Activated gamma-delta T cell treated with Interleukin-2 at 50 U/mL for 16 hours (primary cell): Measurements from ENCODE around the gene YEATS4.
A peak's percentile ranks its signal among the peaks of the same experiment; 100 is the strongest.
"Not testable (repeated sequence)": the region's sequence is repeated elsewhere in the genome, so short reads cannot be mapped to it uniquely, and the experiment has no call there.

ENCODE experiments used
- DNase-seq: peaks from one replicate; pipeline ENCODE4 v3.0.0-alpha.2; 2020

The YEATS4 gene

DNA sequence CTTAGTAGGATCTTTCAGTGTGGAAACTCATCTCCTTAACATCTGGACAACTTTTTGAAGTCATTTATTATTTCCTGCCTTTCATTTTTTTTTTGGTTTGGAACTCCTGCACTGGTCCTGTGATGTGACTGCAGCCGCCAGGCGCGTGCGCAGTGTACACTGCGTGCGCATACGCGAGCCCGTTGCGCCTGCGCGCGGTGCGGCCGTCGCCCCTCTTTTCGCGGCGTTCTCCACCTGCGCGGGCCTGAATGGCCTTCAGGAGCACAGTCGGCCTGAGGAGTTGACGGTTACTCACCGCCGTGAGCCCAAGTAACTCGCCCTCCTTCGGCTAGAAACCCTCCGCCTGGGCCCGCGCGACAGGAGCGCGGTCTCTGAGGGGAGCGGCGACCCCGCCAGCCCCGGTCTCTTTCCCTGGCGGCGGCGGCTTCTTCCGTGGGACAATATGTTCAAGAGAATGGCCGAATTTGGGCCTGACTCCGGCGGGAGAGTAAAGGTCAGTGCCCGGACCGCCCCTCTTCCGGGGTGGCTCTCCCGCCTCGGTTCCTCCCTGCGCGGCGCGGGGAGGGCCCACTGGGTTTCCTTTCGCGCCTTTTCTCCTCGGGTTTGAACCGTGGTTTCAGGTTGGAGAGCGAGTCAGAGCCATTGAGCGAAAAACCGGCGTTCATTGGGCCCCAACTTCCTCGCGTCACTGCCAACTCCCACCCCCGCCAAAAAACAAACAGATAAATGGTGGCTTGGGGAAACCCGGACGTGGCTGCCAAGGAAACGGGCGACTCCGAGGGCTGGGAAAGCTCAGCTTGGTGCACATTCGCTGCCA is at the start of gene YEATS4:
Gene YEATS4 (plus strand): TSS at position 213 of the 817 bp plus-strand sequence. CDS start 230 bp downstream, at position 443.
- DNase-seq: peak; percentile 77

- no peak for DNase-seq
Measured at GRCh38 chr12:69313209-69313608, 46.3 kb upstream of the YEATS4 start.

GRCh38 chr12:69316784-69317183 is 42.8 kb upstream of the YEATS4 start:
- not testable (repeated sequence) for DNase-seq

DNA sequence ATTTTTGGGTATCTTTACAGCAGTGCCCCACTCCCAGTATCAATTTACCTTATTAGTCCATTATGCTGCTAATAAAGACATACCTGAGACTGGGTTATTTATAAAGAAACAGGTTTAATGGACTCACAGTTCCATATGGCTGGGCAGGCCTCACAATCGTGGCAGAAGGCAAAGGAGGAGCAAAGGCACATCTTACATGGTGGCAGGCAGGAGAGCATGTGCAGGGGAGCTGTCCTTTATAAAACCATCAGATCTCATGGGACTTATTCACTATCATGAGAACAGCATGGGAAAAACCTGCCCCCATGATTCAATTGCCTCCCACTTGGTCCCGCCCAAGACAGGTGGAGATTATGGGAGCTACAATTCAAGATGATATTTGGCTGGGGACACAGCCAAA is 42.3 kb upstream of the YEATS4 start:
- DNase-seq: not testable (repeated sequence)

DNA sequence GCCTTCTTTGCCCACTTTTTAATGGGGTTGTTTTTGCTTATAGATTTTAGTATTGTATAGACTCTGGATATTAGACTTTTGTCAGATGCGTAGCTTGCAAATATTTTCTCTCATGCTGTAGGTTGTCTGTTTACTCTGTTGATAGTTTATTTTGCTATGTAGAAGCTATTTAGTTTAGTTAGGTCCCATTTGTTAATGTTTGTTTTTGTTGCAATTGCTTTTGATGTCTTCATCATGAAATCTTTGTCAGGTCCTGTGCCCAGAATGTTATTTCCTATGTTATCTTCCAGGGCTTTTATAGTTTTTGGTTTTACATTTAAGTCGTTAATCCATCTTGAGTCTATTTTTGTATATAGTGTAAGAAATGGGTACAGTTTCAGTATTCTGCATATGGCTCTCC is 41.3 kb upstream of the YEATS4 start:
- DNase-seq: no peak

DNA sequence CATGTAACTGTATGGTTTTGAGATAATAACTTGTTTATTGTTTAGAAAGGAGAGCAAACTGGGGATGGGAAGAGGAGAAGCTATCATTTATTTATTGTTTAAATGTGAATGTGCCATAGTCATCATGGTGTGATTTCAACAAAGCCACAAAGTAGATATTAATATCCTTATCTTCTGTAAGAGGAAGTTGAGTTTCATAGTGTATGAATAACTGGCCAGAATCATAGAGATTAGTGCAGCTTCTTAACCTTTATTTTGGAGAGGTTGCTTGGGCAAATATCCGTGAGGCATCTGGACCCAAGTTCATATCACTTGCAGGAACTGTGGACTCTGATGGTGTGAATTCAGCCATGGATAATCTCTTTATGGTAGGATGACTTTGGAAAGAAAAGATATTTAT is 38.2 kb upstream of the YEATS4 start:
- DNase-seq: no peak

- no peak for DNase-seq
Measured at GRCh38 chr12:69324797-69325466, 34.6 kb upstream of the YEATS4 start.

DNA sequence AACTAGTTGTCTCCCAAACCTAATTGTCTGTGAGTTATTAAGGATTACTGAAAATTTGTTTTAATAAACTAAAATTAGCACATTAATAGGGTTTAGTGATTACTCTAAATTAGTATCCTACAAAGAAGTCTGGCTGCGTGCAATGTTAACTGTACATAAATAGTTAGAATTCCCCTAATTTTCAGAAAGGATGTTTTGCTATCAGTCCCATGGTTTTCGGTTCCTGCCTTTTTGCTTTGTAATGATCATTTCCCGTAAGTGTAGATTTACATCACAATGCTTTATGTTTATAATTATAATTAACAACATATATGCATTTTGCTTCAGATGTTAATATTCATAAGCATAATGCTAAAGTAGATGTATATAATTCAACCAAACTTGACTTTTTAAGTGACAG is 31.1 kb upstream of the YEATS4 start:
- no peak for DNase-seq

GRCh38 chr12:69329669-69330428 is 29.7 kb upstream of the YEATS4 start:
- peak; percentile 35 for DNase-seq

- peak; percentile 67 for DNase-seq
Measured at GRCh38 chr12:69330475-69331473, 28.8 kb upstream of the YEATS4 start.

DNA sequence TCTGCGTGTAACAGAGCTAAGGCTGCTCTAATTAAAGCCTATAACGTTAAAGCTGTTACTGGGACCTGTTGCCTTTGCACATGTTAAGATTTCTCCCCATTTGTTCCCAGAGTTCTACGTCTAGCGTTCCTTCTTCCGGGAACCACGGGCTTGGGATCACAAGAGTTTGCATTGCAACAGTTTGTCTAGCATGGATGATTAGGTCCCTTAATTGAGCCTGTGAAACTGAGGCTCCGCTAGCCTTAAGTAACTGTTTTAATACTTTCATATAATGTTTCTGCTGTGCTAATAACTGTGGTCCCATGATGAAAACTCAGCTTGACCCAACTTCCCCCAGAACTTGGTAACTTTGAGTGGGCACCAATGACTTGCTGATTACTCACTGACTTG is 28.0 kb upstream of the YEATS4 start:
- DNase-seq: no peak

- DNase-seq: no peak
Measured at GRCh38 chr12:69331909-69332684, 27.4 kb upstream of the YEATS4 start.

- no peak for DNase-seq
Measured at GRCh38 chr12:69332815-69333358, 26.7 kb upstream of the YEATS4 start.

DNA sequence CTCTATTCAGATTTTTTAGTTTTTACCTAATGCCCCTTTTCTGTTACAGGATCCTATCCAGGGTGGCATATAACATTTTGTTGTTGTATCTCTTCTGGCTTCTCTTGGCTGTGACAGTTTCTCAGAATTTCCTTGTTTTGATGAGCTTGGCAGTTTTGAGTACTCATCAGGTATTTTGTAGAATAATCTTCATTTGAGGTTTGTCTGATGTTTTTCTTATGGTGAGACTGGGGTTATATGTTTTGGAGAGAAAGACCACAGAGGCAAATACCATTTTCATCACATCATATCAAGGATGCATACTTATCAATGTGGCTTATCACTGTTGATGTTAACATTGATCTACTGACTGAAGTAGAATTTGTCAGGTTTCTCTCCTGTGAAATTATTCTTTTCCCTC is 25.4 kb upstream of the YEATS4 start:
- no peak for DNase-seq

DNA sequence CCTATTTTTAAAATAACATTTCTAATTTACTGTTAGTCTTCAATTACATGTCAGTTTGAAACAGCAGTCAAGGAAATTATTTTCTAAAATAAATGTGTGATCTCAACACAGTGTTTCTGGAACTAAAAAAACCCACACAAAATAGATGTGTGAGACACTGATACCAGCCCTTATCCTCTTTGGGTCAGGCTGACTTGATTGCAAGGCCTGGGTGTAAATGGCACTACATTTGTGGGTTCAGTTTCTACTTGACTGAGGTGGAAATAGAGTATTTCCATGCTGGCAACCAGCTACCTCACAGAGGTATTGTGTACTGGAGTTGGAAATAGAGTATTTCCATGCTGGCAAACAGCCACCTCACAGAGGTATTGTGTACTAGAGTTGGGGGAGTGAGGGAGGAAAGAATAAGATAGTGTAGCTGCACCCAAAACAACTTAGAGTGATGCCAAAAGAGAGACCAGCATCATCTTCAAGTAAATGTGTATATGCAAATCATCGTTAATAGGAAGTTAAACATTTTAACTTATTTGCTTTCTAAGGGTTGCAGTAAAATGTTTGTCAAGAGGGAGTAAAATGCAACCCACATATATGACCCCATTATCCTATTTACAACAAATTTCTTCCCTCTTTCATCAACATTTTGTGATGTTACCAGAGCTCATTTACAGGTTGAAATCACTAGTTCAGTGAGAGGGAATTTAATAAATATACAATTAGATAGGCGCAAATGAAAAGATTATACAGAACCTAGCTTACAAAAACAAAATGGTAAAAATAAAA is 22.0 kb upstream of the YEATS4 start:
- DNase-seq: no peak

- DNase-seq: no peak
Measured at GRCh38 chr12:69338120-69338859, 21.3 kb upstream of the YEATS4 start.

GRCh38 chr12:69338936-69339335 is 20.6 kb upstream of the YEATS4 start:
- no peak for DNase-seq

DNA sequence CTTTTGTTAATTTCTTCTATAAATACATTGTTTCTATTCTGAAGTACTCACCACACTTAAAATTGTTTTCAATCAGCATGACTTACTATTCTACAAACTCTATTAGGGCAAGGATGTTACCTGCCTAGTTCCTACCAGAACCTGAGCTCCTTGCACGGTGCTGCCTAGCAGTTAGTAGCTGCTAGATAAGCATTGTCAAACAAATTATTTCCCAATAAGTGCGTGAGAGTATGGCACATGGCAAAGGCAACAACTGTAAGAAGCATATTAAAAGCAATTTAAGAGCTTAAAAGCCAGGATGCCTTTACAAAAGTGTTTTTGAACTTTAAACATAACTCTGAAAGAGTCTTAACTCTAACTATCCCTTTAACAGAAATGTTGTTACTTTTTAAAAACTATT is 19.5 kb upstream of the YEATS4 start:
- DNase-seq: no peak

GRCh38 chr12:69341328-69341727 is 18.2 kb upstream of the YEATS4 start:
- no peak for DNase-seq

- DNase-seq: no peak
Measured at GRCh38 chr12:69342421-69342820, 17.1 kb upstream of the YEATS4 start.
